Endodermal cell (in vitro differentiated cells): Measurements from ENCODE around the gene CEND1. TPM values are rescaled to one million over a fixed set of nuclear protein-coding genes. Genes with fewer than 3 reads are reported as not detected.

ENCODE experiments used
- DNase-seq: peaks from one replicate; pipeline ENCODE4 v3.0.0-alpha.2; 2017
- H3K27ac ChIP-seq: 2 replicates; pipeline ENCODE4 v1.5.1; 2013; ENCODE audit warnings: mild to moderate bottlenecking, low read depth, low read length, moderate library complexity
- H3K27me3 ChIP-seq: 2 replicates; pipeline ENCODE4 v1.6.1; 2013; ENCODE audit warnings: mild to moderate bottlenecking, low read length, moderate library complexity; ENCODE audit not compliant: insufficient read depth, control insufficient read depth, poor library complexity, severe bottlenecking
- H3K36me3 ChIP-seq: 2 replicates; pipeline ENCODE4 v1.7.0; 2013; ENCODE audit warnings: mild to moderate bottlenecking, low read length, moderate library complexity; ENCODE audit not compliant: control insufficient read depth, insufficient read depth
- H3K4me1 ChIP-seq: one replicate; pipeline ENCODE4 v1.7.0; 2013; ENCODE audit warnings: low read length; ENCODE audit not compliant: control insufficient read depth, insufficient read depth
- H3K4me3 ChIP-seq: 2 replicates; pipeline ENCODE4 v1.5.1; 2013; ENCODE audit warnings: mild to moderate bottlenecking, low read length, moderate library complexity
- H3K9ac ChIP-seq: 2 replicates; pipeline ENCODE4 v1.6.1; 2013; ENCODE audit warnings: mild to moderate bottlenecking, low read length, moderate library complexity; ENCODE audit not compliant: poor library complexity, severe bottlenecking; ENCODE audit errors: extremely low read depth
- H3K9me3 ChIP-seq: 2 replicates; pipeline ENCODE4 v1.6.1; 2013; ENCODE audit warnings: mild to moderate bottlenecking, low read length, moderate library complexity; ENCODE audit not compliant: control insufficient read depth
- H3K27ac Mint-ChIP-seq: 2 replicates; pipeline ENCODE4 v1.8.0; 2020; ENCODE audit warnings: mixed read lengths
- H3K27me3 Mint-ChIP-seq: 2 replicates; pipeline ENCODE4 v1.8.0; 2021; ENCODE audit warnings: mild to moderate bottlenecking, mixed read lengths; ENCODE audit not compliant: insufficient read depth
- H3K36me3 Mint-ChIP-seq: 2 replicates; pipeline ENCODE4 v1.8.0; 2020; ENCODE audit warnings: low read depth, mixed read lengths
- H3K4me1 Mint-ChIP-seq: 2 replicates; pipeline ENCODE4 v1.8.0; 2020; ENCODE audit warnings: mixed read lengths
- H3K4me3 Mint-ChIP-seq: 2 replicates; pipeline ENCODE4 v1.8.0; 2020; ENCODE audit warnings: mild to moderate bottlenecking, moderate library complexity, mixed read lengths
- H3K9me3 Mint-ChIP-seq: 2 replicates; pipeline ENCODE4 v1.8.0; 2020; ENCODE audit warnings: mild to moderate bottlenecking, mixed read lengths
- CTCF ChIP-seq: fragments of 200-600 bp; sonication (generic); conservative IDR thresholded peaks from 2 replicates; pipeline ENCODE4 v1.5.0; 2021; ENCODE audit warnings: antibody characterized with exemption, mild to moderate bottlenecking
- WGBS, 2 experiments: methylation state at CpG; one replicate each; pipeline versions ENCODE4 v1.1.5 to v1.1.7; 2013; ENCODE audit warnings: missing lambda C conversion rate in 2 of 2, mixed read lengths in 1 of 2; ENCODE audit not compliant: insufficient coverage in 1 of 2, insufficient read length in 1 of 2; 5-methylcytosine and 5-hydroxymethylcytosine counted together
- total RNA-seq, 2 donors: library from RNA; stranded (reverse); fragmentation: NEBNext Ultra II Directional in 1 of 2; extraction: Animal tissue kit (Norgen Biotek cat#: 25700) in 1 of 2; gene quantifications; 2 replicates in 1 of 2; 3 replicates in 1 of 2; pipeline ENCODE4 v1.2.1, GENCODE V29; 2021

The CEND1 gene
- total RNA-seq, 2 donors from 2014 or later = not detected

DNA sequence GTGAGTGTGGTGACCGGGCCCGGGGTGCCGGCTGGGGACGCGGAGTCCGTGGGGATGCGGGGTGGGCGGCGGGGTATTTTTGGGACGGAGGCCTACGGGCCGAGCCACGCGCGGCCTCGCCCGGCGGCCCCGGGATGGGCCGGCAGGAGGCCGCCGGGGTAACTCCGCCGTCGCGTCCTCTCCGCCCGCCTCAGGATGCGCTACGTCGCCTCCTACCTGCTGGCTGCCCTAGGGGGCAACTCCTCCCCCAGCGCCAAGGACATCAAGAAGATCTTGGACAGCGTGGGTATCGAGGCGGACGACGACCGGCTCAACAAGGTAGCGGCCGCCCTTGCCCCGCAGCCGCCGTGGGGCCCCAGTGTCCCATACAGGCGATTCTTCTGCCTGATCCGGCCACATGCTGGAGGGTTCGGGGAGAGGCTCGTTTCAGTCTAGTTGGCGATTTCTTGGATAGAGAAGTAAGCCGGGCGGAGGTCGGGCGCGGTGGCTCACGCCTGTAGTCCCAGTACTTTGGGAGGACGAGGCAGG, 20.2 kb upstream of the CEND1 start:
- H3K9me3 ChIP-seq = no peaks in the 10 kb centered on the region
- no peaks in the 10 kb centered on the region for H3K27me3 ChIP-seq
- TF ChIP-seq CTCF = peak; percentile 29
- H3K4me3 ChIP-seq = peak overlapping the region; percentile 89
- Mint-ChIP-seq H3K27me3 (no peaks in the 10 kb centered on the region), H3K4me3 (peak overlapping the region; percentile 85), H3K36me3 (peaks cover 31% of the 10 kb centered on the region), H3K4me1 (peaks cover 17% of the 10 kb centered on the region), H3K9me3 (no peaks in the 10 kb centered on the region), H3K27ac (peak overlapping the region; percentile 99)
- peak overlapping the region; percentile 38 for H3K27ac ChIP-seq
- WGBS, 2 experiments = 0 to 1% methylated on average over 12 to 55 of the region's 55 CpGs
- H3K9ac ChIP-seq = peak overlapping the region; percentile 94
- no peak for DNase-seq
- no peaks in the 10 kb centered on the region for H3K4me1 ChIP-seq
- H3K36me3 ChIP-seq = peaks cover 31% of the 10 kb centered on the region

DNA sequence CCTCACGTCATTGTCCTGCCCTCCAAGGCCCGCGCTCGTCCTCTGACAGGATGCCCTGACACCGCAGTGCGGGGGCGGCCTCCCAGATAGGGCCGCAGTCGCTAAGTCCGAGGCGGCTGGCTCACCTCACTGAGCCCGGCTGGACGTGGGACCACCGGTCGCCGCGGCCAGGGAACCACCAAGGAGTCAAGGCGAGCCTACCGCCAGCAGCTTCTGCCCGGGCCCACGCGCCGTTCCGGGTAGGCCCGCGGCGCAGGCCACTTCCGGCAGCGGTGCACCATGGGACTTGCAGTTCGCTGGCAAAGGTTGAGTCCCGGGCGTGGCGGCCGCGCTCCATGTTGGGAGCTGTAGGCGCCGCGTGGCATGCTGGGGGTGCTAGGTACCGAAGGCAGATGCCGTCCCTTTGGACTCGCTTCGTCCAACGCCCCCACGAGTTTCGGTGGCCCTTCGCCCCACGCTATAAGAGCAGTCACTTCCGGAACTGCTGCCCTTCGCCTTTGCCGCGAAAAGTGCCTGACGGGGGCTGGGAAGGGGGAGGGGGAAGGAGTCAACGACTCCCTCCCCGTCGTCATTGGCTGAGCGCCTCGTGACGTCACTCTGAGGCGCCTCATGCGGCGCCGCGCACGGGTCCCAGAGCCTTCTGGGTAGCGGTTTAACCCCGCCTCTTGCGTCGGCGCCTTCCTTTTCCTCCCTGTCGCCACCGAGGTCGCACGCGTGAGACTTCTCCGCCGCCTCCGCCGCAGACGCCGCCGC, 19.6 kb upstream of the CEND1 start, which contains the start of gene RPLP2:
RPLP2 (plus strand) TSS at position 681 of the 753 bp plus-strand sequence. CDS start 268 bp downstream, outside the sequence.
- peak within 1 kb of the TSS; percentile 99 for H3K27ac Mint-ChIP-seq
- peaks cover 17% of the 10 kb centered on the region for H3K4me1 Mint-ChIP-seq

More for the DNA sequence above, 19.6 kb upstream of the CEND1 start, which contains the start of gene RPLP2:
- 0 to 1% methylated on average over 20 to 81 of the region's 81 CpGs for WGBS, 2 experiments
- H3K27ac ChIP-seq = peak within 1 kb of the TSS; percentile 98
- no peaks in the 10 kb centered on the region for H3K27me3 ChIP-seq
- peaks cover 31% of the 10 kb centered on the region for H3K36me3 Mint-ChIP-seq
- peaks cover 31% of the 10 kb centered on the region for H3K36me3 ChIP-seq
- H3K4me3 ChIP-seq = peak within 1 kb of the TSS; percentile 89
- peak; percentile 98 for DNase-seq
- H3K4me1 ChIP-seq = no peaks in the 10 kb centered on the region
- H3K9me3 Mint-ChIP-seq = no peaks in the 10 kb centered on the region
- no peaks in the 10 kb centered on the region for H3K27me3 Mint-ChIP-seq
- H3K9ac ChIP-seq = peak within 1 kb of the TSS; percentile 94
- TF ChIP-seq CTCF = no peak
- peak within 1 kb of the TSS; percentile 85 for H3K4me3 Mint-ChIP-seq
- H3K9me3 ChIP-seq = no peaks in the 10 kb centered on the region
